ENCODE data around the gene SLC24A3.
"Not testable (repeated sequence)": the region's sequence is repeated elsewhere in the genome, so short reads cannot be mapped to it uniquely, and the experiment has no call there.

Gene SLC24A3

DNA sequence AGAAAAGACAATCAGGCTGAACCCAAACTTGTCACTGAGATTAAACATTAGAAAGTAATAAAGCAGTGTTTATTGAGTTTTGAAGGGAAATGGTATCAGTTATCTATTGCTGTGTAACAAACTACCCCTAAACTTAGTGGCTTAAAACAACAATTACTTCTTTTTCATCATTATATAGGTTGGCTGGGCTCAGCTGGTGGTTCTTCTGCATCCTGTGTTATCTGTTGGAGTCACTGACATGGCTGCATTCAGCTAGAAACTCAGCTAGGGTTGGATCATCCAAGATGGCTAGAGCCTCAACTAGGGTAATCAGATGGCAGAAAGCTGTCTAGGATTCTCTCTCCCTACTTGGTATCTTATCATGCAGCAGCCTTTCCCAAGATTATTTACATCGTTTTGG is 533.1 kb downstream of the SLC24A3 start:
- no peak for DNase-seq (ENCODE audit: low read depth in 2 of 2)

DNA sequence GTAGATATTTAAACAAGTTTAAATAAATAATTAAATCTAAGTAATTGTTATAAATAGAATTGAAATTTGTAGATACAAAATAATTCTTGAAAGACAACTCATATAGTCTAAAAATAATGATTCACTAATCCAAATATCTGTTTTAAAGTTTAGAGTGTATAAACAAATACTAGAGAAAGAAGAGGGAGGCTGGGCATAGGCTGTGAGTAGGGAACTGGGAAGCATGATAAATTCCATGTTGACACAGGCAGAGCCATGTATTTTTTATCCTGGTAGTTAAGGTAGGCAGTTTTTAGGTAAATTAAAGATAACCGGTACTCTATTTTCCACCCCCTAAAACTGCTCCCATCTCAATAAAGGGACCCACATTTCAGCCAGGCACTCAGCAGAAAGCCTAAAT is 534.0 kb downstream of the SLC24A3 start:
- DNase-seq (ENCODE audit: low read depth in 2 of 2) = no peak

DNA sequence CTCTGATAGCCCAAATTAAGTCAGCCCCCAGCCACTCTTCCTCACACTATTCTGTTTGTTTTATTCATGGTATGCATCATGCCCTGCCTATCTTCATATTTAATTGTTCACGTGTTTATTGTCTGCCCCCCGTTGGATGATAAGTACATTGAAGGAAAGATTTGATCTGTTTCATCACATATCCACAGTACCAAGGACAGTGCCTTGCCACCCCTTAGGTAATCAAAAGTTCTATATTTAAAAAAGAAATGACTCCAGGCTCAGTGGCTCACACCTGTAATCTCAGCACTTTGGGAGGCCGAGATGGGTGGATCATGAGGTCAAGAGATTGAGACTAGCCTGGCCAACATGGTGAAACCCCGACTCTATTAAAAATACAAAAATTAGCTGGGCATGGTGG is 535.5 kb downstream of the SLC24A3 start:
- no peak for DNase-seq (ENCODE audit: low read depth in 2 of 2)

DNA sequence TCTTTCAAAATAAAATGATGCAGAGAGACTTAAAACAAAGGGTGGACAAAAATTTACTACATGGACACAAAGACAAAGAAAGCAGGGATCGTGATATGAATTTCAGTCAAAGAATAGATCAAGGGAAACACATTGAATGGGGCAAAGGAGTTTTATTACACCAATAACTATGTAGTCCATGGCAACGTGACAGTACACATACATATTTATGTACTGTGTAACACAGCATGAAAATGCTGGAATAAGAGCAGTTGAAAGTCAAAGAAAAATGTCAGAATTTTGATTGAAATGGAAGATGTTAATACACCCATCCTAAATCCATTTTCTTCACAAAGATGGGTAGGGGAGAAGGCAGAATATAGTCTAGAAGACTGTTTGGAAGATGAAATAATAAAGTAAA is 536.2 kb downstream of the SLC24A3 start:
- no peak for DNase-seq (ENCODE audit: low read depth in 2 of 2)

DNA sequence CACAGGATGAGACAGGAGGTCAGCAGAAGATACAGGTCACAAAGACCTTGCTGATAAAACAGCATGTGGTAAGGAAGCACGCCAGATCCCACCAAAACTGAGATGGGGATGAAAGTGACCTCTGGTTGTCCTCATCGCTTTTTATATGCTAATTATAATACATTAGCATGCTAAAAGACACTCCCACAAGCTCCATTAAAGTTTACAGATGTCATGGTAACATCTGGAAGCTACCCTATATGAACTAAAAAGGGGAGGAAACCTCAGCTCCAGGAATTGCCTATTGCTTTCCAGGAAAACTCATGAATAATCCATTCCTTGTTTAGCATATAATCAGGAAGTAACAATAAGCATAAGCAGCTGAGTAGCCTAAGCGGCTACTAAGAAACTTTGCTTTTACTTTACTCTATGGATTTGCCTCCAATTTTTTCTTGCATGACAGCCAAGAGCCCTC is 537.2 kb downstream of the SLC24A3 start:
- DNase-seq (ENCODE audit: low read depth in 2 of 2) = no peak

DNA sequence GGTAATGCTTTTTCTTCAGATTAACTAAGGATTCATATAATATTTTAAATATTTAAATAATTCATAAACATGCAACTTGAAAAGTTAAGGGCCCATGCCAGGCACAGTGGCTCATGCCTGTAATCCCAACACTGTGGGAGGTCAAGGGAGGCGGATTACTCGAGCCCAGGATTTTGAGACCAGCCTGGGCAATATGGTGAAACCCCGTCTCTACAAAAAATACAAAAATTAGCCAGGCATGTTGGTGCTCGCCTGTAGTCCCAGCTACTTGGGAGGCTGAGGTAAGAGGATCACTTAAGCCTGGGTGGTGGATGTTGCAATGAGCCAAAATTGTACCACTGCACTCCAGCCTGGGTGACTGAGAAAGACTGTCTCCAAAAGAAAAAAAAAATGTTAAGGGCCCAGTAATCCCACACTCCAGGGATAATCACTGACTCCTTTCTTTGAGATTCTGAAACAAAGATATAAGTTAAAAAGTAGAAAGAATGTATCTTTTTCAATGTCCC is 537.7 kb downstream of the SLC24A3 start:
- no peak for DNase-seq (ENCODE audit: low read depth in 2 of 2)

DNA sequence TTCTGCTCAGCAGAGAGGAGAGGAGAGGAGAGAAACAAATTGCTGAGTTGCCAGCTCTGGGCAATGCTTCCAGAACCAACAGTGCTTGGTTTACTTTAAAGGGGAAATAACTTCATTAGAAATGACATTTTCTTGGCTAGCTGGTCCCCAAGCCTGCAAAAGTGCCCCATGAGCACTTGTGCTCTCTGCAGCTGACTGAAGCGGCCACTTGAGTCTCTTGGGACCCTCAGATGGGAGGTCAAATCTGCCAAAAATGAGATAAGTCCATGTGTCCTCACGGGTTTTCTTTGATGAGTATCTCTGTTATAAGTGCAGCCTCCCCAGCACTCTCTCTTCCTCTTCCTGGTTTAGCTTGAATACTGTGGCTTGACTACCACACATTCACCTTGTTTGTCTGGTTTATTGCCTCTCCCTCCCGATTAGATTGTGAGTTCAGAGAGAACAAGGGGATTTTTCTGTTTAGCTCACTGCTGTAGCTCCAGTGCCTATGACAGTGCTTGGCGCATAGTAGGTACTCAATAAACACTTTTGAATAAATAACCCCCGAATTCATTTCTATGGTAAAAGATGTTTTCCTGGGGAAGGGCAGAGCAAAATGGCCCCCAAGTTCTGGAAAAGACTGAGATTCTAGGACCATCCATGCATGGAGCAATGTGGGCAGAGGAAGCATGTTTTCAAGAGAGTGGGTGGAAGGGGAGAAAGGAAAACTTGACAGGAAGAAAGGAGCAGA is 538.6 kb downstream of the SLC24A3 start:
- no peak for DNase-seq (ENCODE audit: low read depth in 2 of 2)

DNA sequence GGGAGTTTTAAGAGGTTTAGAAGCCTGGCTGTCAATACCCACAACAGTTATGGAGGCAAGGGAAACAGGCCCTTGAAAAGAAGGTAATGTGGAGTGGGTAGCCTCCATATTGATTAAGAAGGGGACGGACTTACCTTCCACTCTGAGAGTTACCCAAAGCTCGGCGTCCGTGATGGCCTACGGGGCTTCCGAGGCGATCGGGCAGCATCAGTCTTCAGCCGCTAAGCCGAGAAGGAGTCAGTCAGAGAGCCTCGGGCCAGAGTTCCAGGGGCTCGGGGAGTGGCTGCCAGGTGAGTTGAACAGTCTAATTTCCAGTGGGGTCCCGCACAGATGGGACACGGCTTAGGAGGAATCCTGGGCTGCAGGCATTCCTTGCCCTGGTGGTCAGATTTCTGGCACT is 541.8 kb downstream of the SLC24A3 start:
- not testable (repeated sequence) for DNase-seq (ENCODE audit: low read depth in 2 of 2)

DNA sequence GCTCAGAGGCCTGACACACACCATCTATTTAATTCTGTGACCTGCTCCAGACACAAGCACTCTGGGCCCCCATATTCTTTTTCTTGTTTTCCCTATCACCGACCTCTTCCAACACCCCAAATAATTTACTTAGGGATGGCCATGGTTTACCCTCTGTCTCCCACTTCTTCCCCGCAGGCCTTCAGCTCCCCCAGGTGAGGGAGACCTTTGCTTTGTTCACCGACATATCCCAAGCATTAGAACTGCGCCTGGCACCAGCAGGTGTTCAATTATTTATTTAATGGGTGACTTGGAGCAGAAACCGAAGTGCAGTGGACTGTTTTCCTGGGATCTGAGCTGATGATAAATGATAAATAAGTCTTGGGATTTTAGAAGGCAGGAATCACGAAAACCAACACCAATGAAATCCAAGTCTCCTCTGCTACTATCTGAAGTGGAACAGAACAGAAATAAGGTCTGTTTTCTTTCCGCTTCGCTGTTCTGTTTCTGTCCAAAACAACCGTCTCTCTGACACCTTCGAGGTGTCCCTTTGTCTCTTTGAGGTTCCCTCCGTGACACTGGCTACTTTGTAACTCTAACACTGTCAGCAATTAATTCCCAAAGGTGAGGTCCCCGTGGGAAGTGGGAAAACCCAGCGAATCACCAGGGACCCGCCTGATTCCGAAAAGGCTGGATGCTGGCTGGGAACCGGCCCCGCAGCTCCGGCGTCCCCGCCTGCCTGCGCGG is 544.5 kb downstream of the SLC24A3 start:
- DNase-seq (ENCODE audit: low read depth in 2 of 2) = no peak

DNA sequence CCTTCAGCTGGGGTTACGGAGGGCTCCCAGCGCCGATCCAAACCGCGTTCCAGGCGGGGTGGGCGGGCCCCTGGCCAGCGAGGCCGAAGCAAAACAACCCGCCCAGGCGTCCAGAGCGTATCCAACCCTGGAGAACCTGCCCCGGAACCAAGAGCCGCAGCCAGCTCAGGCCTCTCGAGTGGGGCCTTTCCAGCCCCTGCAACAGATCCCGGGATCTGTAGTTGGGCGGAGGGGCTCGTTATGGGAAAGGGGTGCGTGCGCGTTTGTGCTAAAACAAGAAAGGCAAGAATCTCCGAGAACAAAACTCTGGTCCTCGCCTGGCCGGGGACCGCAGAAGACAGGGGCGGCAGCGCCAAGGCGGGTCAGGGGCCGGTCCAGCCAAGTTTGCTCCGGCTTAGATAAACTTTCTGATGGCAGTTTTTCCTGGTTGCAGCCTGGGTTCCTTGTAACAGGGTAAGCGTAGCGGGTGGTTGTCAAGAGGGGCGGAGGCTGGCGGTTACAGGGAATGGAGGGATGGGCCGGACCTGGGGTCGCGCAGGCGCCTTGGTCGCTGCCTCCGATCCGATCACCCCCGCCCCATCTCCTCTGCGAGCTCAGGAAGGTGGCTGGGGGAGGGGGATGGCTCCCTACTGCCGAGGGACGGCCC is 545.2 kb downstream of the SLC24A3 start:
- DNase-seq (ENCODE audit: low read depth in 2 of 2) = no peak

DNA sequence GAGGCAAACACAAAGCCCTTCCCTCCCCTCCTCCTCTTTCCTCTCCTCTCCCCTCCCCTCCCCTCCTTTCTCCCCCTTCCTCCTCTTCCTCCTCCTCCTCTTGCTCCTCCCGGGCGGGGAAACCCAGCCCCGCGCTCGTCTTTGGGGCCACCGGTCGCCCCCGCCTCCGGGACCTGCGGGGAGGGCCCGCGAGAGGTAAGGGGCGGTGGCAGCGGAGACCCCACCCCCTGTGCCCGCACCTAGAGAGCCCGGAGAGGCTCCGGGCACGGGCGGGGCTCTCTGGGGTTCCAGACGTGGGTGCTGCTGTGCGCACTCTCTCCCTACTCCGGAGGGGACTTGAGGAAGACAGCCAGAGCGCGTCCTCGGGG is 545.7 kb downstream of the SLC24A3 start, which contains the start of gene RIN2:
RIN2 (plus strand) TSS at position 126 of the 368 bp plus-strand sequence. CDS start 131,344 bp downstream, outside the sequence.
- no peak for DNase-seq (ENCODE audit: low read depth in 2 of 2)

DNA sequence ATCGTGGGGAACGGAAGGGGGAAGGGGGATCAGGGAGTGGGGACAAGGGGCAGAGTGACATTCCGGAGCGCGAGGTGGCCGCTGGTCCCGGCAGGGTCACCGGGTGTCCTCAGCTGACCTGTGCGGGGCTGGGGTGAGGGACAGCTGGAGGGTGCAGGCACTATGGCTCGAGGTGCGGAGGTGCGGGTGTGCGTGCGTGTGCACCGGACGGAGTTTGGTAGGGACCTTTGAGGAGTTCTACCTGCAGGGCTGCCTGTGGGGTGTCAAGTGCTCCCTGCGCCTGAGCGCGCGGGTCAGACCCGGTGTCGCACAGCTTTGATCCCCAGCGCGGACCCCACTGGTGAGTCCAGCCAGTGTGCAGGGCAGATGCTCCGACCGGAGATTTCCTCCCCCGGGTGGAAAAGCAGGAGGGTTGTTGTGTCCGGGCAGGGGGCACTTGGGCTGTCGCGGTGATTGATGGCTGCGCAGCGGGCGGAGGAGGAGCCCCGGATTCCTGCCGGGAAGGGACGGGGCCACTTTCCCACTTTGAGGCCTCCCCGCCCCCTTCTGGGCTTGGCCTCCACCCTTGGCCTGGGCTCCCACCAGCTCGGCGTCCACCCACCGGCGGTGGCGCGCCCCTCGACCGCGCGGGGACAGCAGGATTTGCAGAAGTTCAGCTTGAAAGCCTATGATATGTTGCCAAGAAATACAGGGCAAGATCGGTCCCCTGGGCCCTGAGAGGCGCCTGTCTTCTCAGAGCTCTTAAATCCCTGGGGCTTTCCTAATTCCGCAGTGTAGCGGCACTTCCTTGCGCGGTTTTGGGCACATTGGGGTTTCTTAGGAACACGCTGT is 546.3 kb downstream of the SLC24A3 start:
- no peak for DNase-seq (ENCODE audit: low read depth in 2 of 2)

DNA sequence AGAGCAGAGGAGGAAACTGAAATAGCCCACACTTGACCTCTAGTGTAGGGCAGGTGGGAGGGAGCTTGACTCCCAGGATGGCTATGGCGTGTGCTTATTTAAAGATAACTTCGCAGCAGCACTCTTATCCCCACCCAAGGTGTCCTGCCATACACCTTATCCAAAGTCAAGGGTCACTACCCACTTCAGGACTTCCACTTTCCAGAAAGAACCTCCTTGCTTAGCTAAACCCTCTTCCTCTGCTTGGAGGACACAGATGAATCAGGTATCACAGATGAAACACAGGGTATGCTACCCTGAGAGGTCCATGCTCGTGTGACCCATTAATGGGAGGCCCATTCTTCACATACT is 547.9 kb downstream of the SLC24A3 start:
- no peak for DNase-seq (ENCODE audit: low read depth in 2 of 2)

DNA sequence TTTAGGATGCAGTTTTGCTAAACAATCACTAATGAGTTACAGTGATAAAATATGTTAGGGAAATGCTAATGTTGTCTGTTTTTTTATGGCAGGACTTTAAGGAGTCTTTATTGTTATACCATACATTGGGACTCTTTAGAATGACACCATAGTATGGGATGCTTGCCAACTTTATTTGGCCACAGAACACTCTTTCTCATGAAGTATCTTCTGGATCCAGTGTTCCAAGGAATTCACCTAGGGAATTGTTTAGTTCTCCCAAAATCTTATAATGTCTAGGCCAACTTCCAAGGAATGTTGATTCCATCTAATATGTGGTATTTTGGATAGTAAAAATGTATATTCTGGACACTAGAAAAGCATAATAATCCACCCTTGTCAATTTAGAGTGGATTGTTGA is 548.9 kb downstream of the SLC24A3 start:
- DNase-seq (ENCODE audit: low read depth in 2 of 2) = no peak

DNA sequence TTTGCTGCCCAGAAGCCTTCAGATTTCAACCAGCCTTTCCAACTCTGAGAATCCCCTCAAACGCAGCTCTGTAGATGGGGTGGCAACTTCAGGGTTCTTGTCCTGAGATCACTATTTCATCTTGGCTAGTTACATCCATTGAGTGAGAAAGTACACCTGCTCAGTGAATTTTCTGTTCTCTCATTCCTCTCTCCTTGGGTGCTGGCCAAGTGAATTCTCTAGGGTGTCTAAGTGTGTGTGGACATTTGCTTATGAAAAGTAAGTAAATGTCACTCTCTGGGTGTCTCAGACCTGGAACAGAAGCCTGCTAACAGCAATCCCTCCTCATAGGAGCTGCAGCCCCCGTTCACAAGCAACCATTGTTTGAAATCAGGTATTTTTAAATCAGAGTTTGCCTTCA is 549.4 kb downstream of the SLC24A3 start:
- no peak for DNase-seq (ENCODE audit: low read depth in 2 of 2)

DNA sequence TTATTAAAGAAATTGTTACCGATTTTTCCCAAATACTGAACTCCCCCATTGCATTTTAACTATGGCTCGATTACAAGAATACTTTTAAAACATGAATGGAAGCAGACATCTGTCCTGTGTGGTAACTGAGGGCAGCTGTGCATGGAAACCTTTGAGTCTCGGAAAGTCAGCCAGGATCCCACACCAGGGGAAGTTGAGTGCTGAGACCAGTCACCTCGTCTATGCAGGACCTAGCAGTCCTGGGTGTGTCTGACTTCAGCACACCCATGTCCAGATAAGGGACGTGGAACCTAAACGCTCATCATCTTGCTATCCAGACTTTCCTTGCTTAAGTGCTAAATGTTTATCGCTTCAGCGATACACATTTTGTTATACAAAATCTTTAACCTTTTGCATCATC is 551.8 kb downstream of the SLC24A3 start:
- DNase-seq (ENCODE audit: low read depth in 2 of 2) = no peak

DNA sequence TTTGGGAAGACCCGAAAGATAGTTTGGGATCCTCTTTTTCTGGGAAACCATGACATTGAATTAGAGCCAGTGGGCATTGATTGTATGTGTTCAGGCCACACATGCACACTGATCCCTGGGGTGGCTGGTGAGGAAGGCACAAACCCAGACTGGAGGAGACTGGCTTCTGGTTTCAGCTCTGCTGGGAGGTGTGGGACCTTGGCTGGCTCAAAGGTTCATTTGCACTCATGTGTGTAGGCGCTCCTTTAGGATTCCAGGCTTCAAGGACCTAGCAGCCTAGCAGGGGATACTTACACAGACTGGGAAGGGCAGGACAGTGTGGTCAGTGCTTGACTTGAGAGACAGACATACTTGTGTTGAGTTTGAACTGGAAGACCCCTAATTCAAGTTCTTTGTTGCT is 552.8 kb downstream of the SLC24A3 start:
- DNase-seq (ENCODE audit: low read depth in 2 of 2) = no peak

DNA sequence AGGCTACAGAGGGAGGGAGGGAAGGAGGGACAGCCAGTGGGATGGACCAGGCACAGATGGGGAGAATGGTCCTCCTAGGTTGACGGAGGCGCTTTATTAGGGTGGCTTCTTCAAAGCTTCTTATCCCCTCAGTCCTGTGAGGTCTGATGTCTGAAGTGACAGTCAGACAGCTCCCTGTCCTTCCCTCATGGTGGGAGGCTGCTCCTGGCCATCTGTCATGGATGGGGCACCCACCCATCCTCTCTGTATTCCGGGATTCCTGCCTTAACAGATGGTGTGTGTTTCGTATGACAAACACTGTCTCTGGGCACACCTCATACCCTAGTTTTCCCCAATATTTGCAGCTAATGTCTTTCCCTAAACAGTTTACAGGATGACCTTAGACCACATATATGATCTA is 553.5 kb downstream of the SLC24A3 start:
- DNase-seq (ENCODE audit: low read depth in 2 of 2) = no peak

DNA sequence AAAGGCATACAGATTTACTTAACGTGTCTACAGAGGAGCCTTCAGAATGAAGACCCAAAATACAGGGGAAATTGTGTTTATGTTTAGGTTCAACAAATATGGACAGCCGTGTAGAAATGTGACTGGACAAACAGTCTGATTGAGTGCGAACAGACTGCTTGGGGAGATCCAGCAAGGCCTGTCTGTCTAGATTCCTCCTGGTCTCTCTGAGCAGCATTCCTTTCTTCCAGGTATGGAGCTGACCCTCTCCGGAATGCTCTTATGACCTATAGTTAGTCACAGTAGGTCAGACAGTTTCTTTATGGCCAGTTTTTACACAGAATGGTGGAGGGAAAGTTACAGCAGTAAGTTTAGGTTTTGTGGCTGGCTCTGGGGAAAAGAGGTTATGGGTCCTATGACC is 554.6 kb downstream of the SLC24A3 start:
- DNase-seq (ENCODE audit: low read depth in 2 of 2) = no peak

DNA sequence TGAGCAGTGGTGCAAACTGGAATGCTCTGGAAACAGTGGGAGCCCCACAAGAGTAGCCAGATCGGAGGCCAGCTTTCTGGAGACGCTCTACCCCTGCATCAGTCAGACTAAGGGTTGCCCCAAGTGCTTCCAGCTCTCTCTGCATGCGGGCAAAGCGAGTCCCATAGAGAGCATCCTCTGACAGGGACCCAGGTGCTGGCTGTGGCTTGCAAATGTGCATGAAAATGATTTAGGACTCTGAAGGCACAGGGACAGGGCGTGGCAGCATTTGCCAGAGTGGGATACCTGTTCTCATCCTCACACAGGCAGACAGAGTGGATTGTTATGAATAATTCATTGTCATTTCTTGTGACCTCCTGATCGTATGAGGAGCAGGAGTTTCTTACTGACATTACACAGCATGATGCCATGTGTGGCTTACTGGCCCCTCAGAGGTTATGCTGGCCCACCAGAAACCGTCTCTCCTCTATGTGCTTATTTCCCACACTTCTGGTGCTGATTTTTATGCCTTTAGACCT is 555.9 kb downstream of the SLC24A3 start:
- DNase-seq (ENCODE audit: low read depth in 2 of 2) = no peak

DNA sequence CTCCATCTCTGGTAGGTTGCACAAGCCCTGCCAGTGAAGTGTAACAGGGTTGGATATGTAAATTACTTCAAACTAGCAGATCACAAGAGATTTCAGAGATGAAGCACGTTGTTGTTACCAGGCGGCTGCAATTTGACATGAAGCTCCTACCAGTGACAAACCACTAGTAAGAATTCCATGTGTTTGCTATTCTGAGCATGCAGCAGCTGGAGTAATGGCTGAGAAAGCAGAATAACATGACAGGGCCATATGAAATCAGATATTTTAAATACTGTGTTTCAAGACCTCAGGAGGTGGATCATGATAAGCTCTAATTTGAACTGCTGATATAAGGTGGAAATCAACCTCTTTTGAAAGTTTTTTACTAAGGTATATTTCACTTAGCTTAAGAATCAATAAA is 557.1 kb downstream of the SLC24A3 start:
- DNase-seq (ENCODE audit: low read depth in 2 of 2) = no peak

DNA sequence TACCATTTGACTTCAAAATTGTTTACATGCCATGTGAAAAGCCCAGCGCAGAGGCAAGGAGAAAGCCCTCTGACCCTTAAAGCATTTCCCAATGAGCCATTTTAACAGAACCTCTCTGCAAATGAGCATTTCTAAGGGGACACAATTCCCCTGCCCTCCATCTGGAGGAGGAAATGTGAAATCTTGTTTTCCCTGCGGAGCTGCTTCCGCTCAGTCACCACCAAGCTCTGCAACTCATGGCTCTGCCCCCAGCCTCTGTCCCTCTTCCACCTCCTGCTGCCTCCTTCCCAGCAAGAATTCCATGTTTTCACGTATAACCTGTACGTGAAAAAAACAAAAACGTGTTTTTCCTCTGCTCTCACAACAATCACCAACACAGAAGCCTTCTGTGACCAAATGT is 557.9 kb downstream of the SLC24A3 start:
- no peak for DNase-seq (ENCODE audit: low read depth in 2 of 2)

All from stimulated activated CD4-positive, alpha-beta T cell treated with anti-CD3 and anti-CD28 coated beads, Interleukin-1b, Interleukin-23, amount 100 ng/mL, for 4 hours (primary cell).